Measurements from ENCODE around the gene EVC.

- TF ChIP-seq CTCF (IDR thresholded peaks at IDR 0.05) (no peak), POLR2A (IDR thresholded peaks at IDR 0.05) (no peak)
Measured at GRCh38 chr4:5774416-5775036, 63.5 kb downstream of the EVC start.
